GM12878 (cell line): ENCODE data around the gene TNFSF9. TPM values are rescaled to one million over a fixed set of nuclear protein-coding genes. Genes with fewer than 3 reads are reported as not detected.

Source experiments
- BACH1 ChIP-seq: fragments of 450-650 bp; IDR thresholded peaks from 2 replicates; pipeline ENCODE4 v1.6.1; 2017; ENCODE audit warnings: mild to moderate bottlenecking, borderline replicate concordance
- ESRRA ChIP-seq: IDR thresholded peaks from 2 replicates; pipeline ENCODE4 v1.6.1; 2012; ENCODE audit warnings: mild to moderate bottlenecking, low read length, improper control_type of control experiment
- EZH2 ChIP-seq: IDR thresholded peaks from 2 replicates; pipeline ENCODE4 v1.6.1; 2012; ENCODE audit warnings: low read depth, mild to moderate bottlenecking, control low read depth, inconsistent platforms, low read length, borderline replicate concordance; ENCODE audit not compliant: control insufficient read depth
- GATAD2B ChIP-seq: fragments of 450-650 bp; conservative IDR thresholded peaks from 2 replicates; pipeline ENCODE4 v1.6.1; 2017; ENCODE audit warnings: low read depth, mild to moderate bottlenecking, moderate library complexity
- IKZF1 ChIP-seq: fragments of 450-650 bp; conservative IDR thresholded peaks from 2 replicates; pipeline ENCODE4 v1.6.1; 2017; ENCODE audit warnings: antibody characterized with exemption, mild to moderate bottlenecking
- MAX ChIP-seq: IDR thresholded peaks from 2 replicates; pipeline ENCODE4 v1.6.1; 2012; ENCODE audit warnings: low read depth, low read length, improper control_type of control experiment
- MTA2 ChIP-seq: fragments of 450-650 bp; IDR thresholded peaks from 2 replicates; pipeline ENCODE4 v1.6.1; 2016; ENCODE audit warnings: low read depth, mild to moderate bottlenecking, moderate library complexity
- MXI1 ChIP-seq: fragments of 150-350 bp; IDR thresholded peaks from 2 replicates; pipeline ENCODE4 v1.6.1; 2011; ENCODE audit warnings: low read depth, mild to moderate bottlenecking, inconsistent platforms, low read length, improper control_type of control experiment
- POU2F2 ChIP-seq: IDR thresholded peaks from 3 replicates; pipeline ENCODE4 v1.6.1; 2011; ENCODE audit warnings: low read depth, mild to moderate bottlenecking, low read length, borderline replicate concordance
- SUPT20H ChIP-seq: IDR thresholded peaks from 2 replicates; pipeline ENCODE4 v1.6.1; 2011; ENCODE audit warnings: low read depth, mild to moderate bottlenecking, low read length, moderate library complexity, borderline replicate concordance; ENCODE audit not compliant: control insufficient read depth
- TBL1XR1 ChIP-seq: IDR thresholded peaks from 2 replicates; pipeline ENCODE4 v1.6.1; 2012; ENCODE audit warnings: low read depth, low read length, improper control_type of control experiment
- TCF7 ChIP-seq: IDR thresholded peaks from 2 replicates; pipeline ENCODE4 v1.6.1; 2014; ENCODE audit warnings: antibody characterized with exemption, borderline replicate concordance
- ZBED1 ChIP-seq: IDR thresholded peaks from 2 replicates; pipeline ENCODE4 v1.6.1; 2016; ENCODE audit warnings: borderline replicate concordance
- polyA plus RNA-seq, 11 experiments: library from polyadenylated mRNA; depleted of rRNA in 4 of 11; unstranded in 6 of 11; stranded (reverse) in 5 of 11; fragments of >200 nt; fragmentation: Nextera tagmentation in 4 of 11; fragmentation: Illumina TruSeq in 1 of 11; extraction: Ambion mirVana in 4 of 11; extraction: Trizol in 1 of 11; gene quantifications; 1 replicate in 1 of 11; 2 replicates in 10 of 11; pipeline versions ENCODE4 v1.2.1 to v1.2.3, GENCODE V29; 2011 to 2016; ENCODE audit warnings: inconsistent platforms in 2 of 11, missing spikeins in 2 of 11, low read depth in 1 of 11
- total RNA-seq, 4 experiments: library from RNA; depleted of rRNA in 3 of 4; stranded (reverse); fragments of >200 nt in 3 of 4; fragmentation: Illumina TruSeq in 1 of 4; extraction: Trizol in 1 of 4; gene quantifications; 2 replicates each; pipeline versions ENCODE4 v1.2.1 to v1.2.3, GENCODE V29; 2013 to 2021
- TF ChIP-seq, protein P1 (sequence below): fragments of 450-650 bp; IDR thresholded peaks from 2 replicates; pipeline ENCODE4 v1.6.1; 2016; ENCODE audit warnings: mild to moderate bottlenecking, moderate library complexity, borderline replicate concordance
- TF ChIP-seq, protein P2 (sequence below): IDR thresholded peaks from 2 replicates; pipeline ENCODE4 v1.6.1; 2012; ENCODE audit warnings: low read length, inconsistent platforms
- TF ChIP-seq, protein P3 (sequence below): fragments of 450-650 bp; formaldehyde crosslinking; IDR thresholded peaks from 2 replicates; pipeline ENCODE4 v1.4.0; 2020; ENCODE audit warnings: mild to moderate bottlenecking, moderate library complexity
- TF ChIP-seq, protein P4 (sequence below), 3 experiments: IDR thresholded peaks in 2 of 3; conservative IDR thresholded peaks in 1 of 3; 2 replicates each; pipeline ENCODE4 v1.5.1; 2011; ENCODE audit warnings: low read depth in 3 of 3, low read length in 3 of 3, mild to moderate bottlenecking in 3 of 3, control low read depth in 2 of 3, moderate library complexity in 2 of 3, inconsistent platforms in 1 of 3, mixed read lengths in 1 of 3; ENCODE audit not compliant: control insufficient read depth in 2 of 3, insufficient read depth in 1 of 3; ENCODE audit errors: extremely low read depth in 1 of 3

Gene TNFSF9
- total and polyA plus RNA-seq, 10 of the 15 experiments (the other 5 are each of a cell fraction or from before 2014, with no cell fraction given) = 6.2 to 75.3 (median 22.1) TPM

DNA sequence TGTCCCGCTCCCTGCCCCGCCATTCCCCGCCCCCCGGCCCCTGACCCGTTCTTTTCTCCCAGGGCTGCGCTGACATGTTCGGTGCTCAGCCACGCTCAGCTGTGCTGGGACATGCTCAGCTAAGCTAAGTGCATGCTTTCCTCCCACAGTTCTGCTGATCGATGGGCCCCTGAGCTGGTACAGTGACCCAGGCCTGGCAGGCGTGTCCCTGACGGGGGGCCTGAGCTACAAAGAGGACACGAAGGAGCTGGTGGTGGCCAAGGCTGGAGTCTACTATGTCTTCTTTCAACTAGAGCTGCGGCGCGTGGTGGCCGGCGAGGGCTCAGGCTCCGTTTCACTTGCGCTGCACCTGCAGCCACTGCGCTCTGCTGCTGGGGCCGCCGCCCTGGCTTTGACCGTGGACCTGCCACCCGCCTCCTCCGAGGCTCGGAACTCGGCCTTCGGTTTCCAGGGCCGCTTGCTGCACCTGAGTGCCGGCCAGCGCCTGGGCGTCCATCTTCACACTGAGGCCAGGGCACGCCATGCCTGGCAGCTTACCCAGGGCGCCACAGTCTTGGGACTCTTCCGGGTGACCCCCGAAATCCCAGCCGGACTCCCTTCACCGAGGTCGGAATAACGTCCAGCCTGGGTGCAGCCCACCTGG is 3.7 kb downstream of the TNFSF9 start (continued):
- TF ChIP-seq ZBED1 = no peak
- no peak for TF ChIP-seq EZH2
- TF ChIP-seq POU2F2 = no peak
- no peak for TF ChIP-seq TCF7
- TF ChIP-seq MAX = no peak
- TF ChIP-seq GATAD2B = peak; percentile 55; the same call in 1 of the 2 replicates
- TF ChIP-seq SUPT20H = no peak
- TF ChIP-seq MTA2 = no peak
- TF ChIP-seq, protein P1, sequence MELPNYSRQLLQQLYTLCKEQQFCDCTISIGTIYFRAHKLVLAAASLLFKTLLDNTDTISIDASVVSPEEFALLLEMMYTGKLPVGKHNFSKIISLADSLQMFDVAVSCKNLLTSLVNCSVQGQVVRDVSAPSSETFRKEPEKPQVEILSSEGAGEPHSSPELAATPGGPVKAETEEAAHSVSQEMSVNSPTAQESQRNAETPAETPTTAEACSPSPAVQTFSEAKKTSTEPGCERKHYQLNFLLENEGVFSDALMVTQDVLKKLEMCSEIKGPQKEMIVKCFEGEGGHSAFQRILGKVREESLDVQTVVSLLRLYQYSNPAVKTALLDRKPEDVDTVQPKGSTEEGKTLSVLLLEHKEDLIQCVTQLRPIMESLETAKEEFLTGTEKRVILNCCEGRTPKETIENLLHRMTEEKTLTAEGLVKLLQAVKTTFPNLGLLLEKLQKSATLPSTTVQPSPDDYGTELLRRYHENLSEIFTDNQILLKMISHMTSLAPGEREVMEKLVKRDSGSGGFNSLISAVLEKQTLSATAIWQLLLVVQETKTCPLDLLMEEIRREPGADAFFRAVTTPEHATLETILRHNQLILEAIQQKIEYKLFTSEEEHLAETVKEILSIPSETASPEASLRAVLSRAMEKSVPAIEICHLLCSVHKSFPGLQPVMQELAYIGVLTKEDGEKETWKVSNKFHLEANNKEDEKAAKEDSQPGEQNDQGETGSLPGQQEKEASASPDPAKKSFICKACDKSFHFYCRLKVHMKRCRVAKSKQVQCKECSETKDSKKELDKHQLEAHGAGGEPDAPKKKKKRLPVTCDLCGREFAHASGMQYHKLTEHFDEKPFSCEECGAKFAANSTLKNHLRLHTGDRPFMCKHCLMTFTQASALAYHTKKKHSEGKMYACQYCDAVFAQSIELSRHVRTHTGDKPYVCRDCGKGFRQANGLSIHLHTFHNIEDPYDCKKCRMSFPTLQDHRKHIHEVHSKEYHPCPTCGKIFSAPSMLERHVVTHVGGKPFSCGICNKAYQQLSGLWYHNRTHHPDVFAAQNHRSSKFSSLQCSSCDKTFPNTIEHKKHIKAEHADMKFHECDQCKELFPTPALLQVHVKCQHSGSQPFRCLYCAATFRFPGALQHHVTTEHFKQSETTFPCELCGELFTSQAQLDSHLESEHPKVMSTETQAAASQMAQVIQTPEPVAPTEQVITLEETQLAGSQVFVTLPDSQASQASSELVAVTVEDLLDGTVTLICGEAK = peak; percentile 27; the same call in 1 of the 2 replicates
- 0 out of 2 replicates have a peak, but pooled peaks have one; percentile 57 for TF ChIP-seq BACH1
- TF ChIP-seq, protein P2, sequence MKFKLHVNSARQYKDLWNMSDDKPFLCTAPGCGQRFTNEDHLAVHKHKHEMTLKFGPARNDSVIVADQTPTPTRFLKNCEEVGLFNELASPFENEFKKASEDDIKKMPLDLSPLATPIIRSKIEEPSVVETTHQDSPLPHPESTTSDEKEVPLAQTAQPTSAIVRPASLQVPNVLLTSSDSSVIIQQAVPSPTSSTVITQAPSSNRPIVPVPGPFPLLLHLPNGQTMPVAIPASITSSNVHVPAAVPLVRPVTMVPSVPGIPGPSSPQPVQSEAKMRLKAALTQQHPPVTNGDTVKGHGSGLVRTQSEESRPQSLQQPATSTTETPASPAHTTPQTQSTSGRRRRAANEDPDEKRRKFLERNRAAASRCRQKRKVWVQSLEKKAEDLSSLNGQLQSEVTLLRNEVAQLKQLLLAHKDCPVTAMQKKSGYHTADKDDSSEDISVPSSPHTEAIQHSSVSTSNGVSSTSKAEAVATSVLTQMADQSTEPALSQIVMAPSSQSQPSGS = no peak
- TF ChIP-seq, protein P3, sequence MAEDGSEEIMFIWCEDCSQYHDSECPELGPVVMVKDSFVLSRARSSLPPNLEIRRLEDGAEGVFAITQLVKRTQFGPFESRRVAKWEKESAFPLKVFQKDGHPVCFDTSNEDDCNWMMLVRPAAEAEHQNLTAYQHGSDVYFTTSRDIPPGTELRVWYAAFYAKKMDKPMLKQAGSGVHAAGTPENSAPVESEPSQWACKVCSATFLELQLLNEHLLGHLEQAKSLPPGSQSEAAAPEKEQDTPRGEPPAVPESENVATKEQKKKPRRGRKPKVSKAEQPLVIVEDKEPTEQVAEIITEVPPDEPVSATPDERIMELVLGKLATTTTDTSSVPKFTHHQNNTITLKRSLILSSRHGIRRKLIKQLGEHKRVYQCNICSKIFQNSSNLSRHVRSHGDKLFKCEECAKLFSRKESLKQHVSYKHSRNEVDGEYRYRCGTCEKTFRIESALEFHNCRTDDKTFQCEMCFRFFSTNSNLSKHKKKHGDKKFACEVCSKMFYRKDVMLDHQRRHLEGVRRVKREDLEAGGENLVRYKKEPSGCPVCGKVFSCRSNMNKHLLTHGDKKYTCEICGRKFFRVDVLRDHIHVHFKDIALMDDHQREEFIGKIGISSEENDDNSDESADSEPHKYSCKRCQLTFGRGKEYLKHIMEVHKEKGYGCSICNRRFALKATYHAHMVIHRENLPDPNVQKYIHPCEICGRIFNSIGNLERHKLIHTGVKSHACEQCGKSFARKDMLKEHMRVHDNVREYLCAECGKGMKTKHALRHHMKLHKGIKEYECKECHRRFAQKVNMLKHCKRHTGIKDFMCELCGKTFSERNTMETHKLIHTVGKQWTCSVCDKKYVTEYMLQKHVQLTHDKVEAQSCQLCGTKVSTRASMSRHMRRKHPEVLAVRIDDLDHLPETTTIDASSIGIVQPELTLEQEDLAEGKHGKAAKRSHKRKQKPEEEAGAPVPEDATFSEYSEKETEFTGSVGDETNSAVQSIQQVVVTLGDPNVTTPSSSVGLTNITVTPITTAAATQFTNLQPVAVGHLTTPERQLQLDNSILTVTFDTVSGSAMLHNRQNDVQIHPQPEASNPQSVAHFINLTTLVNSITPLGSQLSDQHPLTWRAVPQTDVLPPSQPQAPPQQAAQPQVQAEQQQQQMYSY (CRISPR knock-in tag) = no peak
- peak; percentile 73 for TF ChIP-seq IKZF1
- TF ChIP-seq, protein P4, sequence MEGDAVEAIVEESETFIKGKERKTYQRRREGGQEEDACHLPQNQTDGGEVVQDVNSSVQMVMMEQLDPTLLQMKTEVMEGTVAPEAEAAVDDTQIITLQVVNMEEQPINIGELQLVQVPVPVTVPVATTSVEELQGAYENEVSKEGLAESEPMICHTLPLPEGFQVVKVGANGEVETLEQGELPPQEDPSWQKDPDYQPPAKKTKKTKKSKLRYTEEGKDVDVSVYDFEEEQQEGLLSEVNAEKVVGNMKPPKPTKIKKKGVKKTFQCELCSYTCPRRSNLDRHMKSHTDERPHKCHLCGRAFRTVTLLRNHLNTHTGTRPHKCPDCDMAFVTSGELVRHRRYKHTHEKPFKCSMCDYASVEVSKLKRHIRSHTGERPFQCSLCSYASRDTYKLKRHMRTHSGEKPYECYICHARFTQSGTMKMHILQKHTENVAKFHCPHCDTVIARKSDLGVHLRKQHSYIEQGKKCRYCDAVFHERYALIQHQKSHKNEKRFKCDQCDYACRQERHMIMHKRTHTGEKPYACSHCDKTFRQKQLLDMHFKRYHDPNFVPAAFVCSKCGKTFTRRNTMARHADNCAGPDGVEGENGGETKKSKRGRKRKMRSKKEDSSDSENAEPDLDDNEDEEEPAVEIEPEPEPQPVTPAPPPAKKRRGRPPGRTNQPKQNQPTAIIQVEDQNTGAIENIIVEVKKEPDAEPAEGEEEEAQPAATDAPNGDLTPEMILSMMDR (IDR thresholded peaks at IDR 0.05 in 2 of 3, conservative IDR thresholded peaks at IDR 0.05 in 1 of 3; ENCODE audit: control insufficient read depth in 2 of 3, extremely low read depth in 1 of 3, insufficient read depth in 1 of 3, low read depth in 3 of 3, low read length in 3 of 3) = no peak
- TF ChIP-seq MXI1 = no peak
- no peak for TF ChIP-seq TBL1XR1
- TF ChIP-seq ESRRA = no peak
